Measurements from ENCODE around the gene PARP3.
"Not testable (repeated sequence)": the region's sequence is repeated elsewhere in the genome, so short reads cannot be mapped to it uniquely, and the experiment has no call there.

Gene PARP3

GRCh38 chr3:51941798-51942602 lies at the start of gene PARP3, which contains the start of gene RRP9:
Gene PARP3, plus strand, starts transcription at chr3:51942363. Its CDS starts 993 bp downstream, at chr3:51943356.
Gene RRP9, minus strand, starts transcription at chr3:51941904. Its CDS starts 37 bp downstream, at chr3:51941867.
- DNase-seq (ENCODE audit: low spot score): peak; percentile 100

- no peak for DNase-seq (ENCODE audit: low spot score)
These were observed 47.8 kb upstream of the PARP3 start for GRCh38 chr3:51894391-51894790.

GRCh38 chr3:51894939-51895338 lies 47.2 kb upstream of the PARP3 start:
- no peak for DNase-seq (ENCODE audit: low spot score)

GRCh38 chr3:51896607-51897305 lies 45.4 kb upstream of the PARP3 start:
- no peak for DNase-seq (ENCODE audit: low spot score)

GRCh38 chr3:51897391-51897790 lies 44.8 kb upstream of the PARP3 start:
- no peak for DNase-seq (ENCODE audit: low spot score)

- DNase-seq (ENCODE audit: low spot score): not testable (repeated sequence)
These were observed 42.1 kb upstream of the PARP3 start for GRCh38 chr3:51900043-51900442.

GRCh38 chr3:51902361-51902760 lies 39.8 kb upstream of the PARP3 start:
- DNase-seq (ENCODE audit: low spot score): peak; percentile 4

- DNase-seq (ENCODE audit: low spot score): no peak
These were observed 37.9 kb upstream of the PARP3 start for GRCh38 chr3:51904034-51904823.

- DNase-seq (ENCODE audit: low spot score): no peak
These were observed 34.1 kb upstream of the PARP3 start for GRCh38 chr3:51908026-51908425.

- DNase-seq (ENCODE audit: low spot score): no peak
These were observed 25.7 kb upstream of the PARP3 start for GRCh38 chr3:51916418-51916817.

GRCh38 chr3:51921081-51921578 lies 21.0 kb upstream of the PARP3 start:
- no peak for DNase-seq (ENCODE audit: low spot score)

GRCh38 chr3:51927061-51927977 lies 14.8 kb upstream of the PARP3 start:
- DNase-seq (ENCODE audit: low spot score): no peak

GRCh38 chr3:51928438-51928837 lies 13.7 kb upstream of the PARP3 start:
- no peak for DNase-seq (ENCODE audit: low spot score)

GRCh38 chr3:51928981-51929380 lies 13.2 kb upstream of the PARP3 start:
- DNase-seq (ENCODE audit: low spot score): not testable (repeated sequence)

- no peak for DNase-seq (ENCODE audit: low spot score)
These were observed 12.7 kb upstream of the PARP3 start for GRCh38 chr3:51929420-51930003.

- DNase-seq (ENCODE audit: low spot score): no peak
These were observed 11.7 kb upstream of the PARP3 start for GRCh38 chr3:51930439-51930838.

GRCh38 chr3:51931756-51932155 lies 10.4 kb upstream of the PARP3 start:
- DNase-seq (ENCODE audit: low spot score): no peak

- DNase-seq (ENCODE audit: low spot score): no peak
These were observed 9.4 kb upstream of the PARP3 start for GRCh38 chr3:51932471-51933370.

- no peak for DNase-seq (ENCODE audit: low spot score)
These were observed 8.6 kb upstream of the PARP3 start for GRCh38 chr3:51933471-51934138.
